Fibroblast of lung (primary cell): Measurements from ENCODE around the gene MDK.

Source experiments
- CTCF ChIP-seq, 2 donors: IDR thresholded peaks in 1 of 2; conservative IDR thresholded peaks in 1 of 2; 1 replicate in 1 of 2; 2 replicates in 1 of 2; pipeline ENCODE4 v1.5.1; 2011 to 2012; ENCODE audit warnings: low read length in 2 of 2, control low read depth in 1 of 2, inconsistent platforms in 1 of 2, low read depth in 1 of 2, mild to moderate bottlenecking in 1 of 2
- EZH2 ChIP-seq: IDR thresholded peaks from 2 replicates; pipeline ENCODE4 v1.5.1; 2012; ENCODE audit warnings: low read length, control low read depth, mild to moderate bottlenecking; ENCODE audit errors: missing control alignments

GRCh38 chr11:46397526-46397925 is 16.1 kb downstream of the MDK start:
- no peak for TF ChIP-seq CTCF (conservative IDR thresholded peaks at IDR 0.05 in 1 of 2, IDR thresholded peaks at IDR 0.05 in 1 of 2; ENCODE audit: low read depth in 1 of 2, low read length in 2 of 2)
- TF ChIP-seq EZH2: no peak
